Measurements from ENCODE around the gene RABGAP1L. TPM values are rescaled to one million over a fixed set of nuclear protein-coding genes. Genes with fewer than 3 reads are reported as not detected.

Gene RABGAP1L
- total and polyA plus RNA-seq, 2 donors from 2014 or later = 16.2 to 48.5 TPM

- FAIRE-seq = no peak
These were observed 38.9 kb downstream of the RABGAP1L start for GRCh38 chr1:174198202-174198601.

DNA sequence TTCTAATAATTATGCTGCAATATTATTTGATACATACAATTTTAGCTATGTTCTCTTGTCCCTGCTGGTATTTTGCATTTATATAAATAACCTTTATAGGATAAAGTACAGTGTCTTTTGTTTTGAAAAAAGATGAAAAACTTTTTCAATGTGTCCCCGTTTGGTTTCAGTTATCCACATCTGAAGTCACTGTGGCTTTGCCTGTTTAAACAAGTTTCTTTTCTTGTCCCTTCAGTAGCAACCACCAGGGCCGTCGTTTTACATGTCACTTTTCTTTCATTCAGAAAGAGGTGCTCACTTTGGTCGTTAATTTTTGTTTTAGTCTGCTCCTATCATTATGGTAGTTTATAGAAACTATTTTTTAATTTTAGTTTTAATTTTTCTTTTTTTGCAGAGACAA lies 41.4 kb downstream of the RABGAP1L start:
- Histone ChIP-seq H3K4me3 (ENCODE audit: low read length in 3 of 3) (no peak overlapping the region), H3K4me1 (ENCODE audit: control insufficient read depth in 2 of 3, insufficient read depth in 2 of 3, low read depth in 1 of 3, low read length in 3 of 3) (no peaks in the 10 kb centered on the region), H3K36me3 (ENCODE audit: control insufficient read depth in 2 of 3, insufficient read depth in 3 of 3, low read length in 3 of 3) (no peaks in the 10 kb centered on the region), H3K27ac (ENCODE audit: low read depth in 2 of 2, low read length in 2 of 2) (no peak overlapping the region), H3K27me3 (ENCODE audit: control insufficient read depth, insufficient read depth, low read length) (no peaks in the 10 kb centered on the region), H3K9me3 (ENCODE audit: control insufficient read depth in 2 of 3, insufficient read depth in 1 of 3, low read length in 3 of 3) (peaks cover 0 to 7% (median 0%) of the 10 kb centered on the region in 3 donors), H3K9ac (ENCODE audit: low read length in 3 of 3) (no peak overlapping the region)
- TF ChIP-seq, protein P1, sequence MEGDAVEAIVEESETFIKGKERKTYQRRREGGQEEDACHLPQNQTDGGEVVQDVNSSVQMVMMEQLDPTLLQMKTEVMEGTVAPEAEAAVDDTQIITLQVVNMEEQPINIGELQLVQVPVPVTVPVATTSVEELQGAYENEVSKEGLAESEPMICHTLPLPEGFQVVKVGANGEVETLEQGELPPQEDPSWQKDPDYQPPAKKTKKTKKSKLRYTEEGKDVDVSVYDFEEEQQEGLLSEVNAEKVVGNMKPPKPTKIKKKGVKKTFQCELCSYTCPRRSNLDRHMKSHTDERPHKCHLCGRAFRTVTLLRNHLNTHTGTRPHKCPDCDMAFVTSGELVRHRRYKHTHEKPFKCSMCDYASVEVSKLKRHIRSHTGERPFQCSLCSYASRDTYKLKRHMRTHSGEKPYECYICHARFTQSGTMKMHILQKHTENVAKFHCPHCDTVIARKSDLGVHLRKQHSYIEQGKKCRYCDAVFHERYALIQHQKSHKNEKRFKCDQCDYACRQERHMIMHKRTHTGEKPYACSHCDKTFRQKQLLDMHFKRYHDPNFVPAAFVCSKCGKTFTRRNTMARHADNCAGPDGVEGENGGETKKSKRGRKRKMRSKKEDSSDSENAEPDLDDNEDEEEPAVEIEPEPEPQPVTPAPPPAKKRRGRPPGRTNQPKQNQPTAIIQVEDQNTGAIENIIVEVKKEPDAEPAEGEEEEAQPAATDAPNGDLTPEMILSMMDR (IDR thresholded peaks at IDR 0.05; ENCODE audit: borderline replicate concordance, extremely low read depth, insufficient read depth) = no peak
- intact Hi-C loops (cut with DNase I) = no loop called here
- no peak for DNase-seq
- no peak for FAIRE-seq

More at GRCh38 chr1:174198202-174198601, 38.9 kb downstream of the RABGAP1L start:
- Histone ChIP-seq H3K27me3 (ENCODE audit: control insufficient read depth, insufficient read depth, low read length) (no peaks in the 10 kb centered on the region), H3K4me1 (ENCODE audit: control insufficient read depth in 2 of 3, insufficient read depth in 2 of 3, low read depth in 1 of 3, low read length in 3 of 3) (no peaks in the 10 kb centered on the region), H3K9me3 (ENCODE audit: control insufficient read depth in 2 of 3, insufficient read depth in 1 of 3, low read length in 3 of 3) (peaks cover 0 to 2% (median 0%) of the 10 kb centered on the region in 3 donors), H3K4me3 (ENCODE audit: low read length in 3 of 3) (no peak overlapping the region), H3K27ac (ENCODE audit: low read depth in 2 of 2, low read length in 2 of 2) (no peak overlapping the region), H3K36me3 (ENCODE audit: control insufficient read depth in 2 of 3, insufficient read depth in 3 of 3, low read length in 3 of 3) (no peaks in the 10 kb centered on the region), H3K9ac (ENCODE audit: low read length in 3 of 3) (no peak overlapping the region)
- intact Hi-C loops (cut with DNase I) = no loop called here
- TF ChIP-seq, protein P1 (IDR thresholded peaks at IDR 0.05; ENCODE audit: borderline replicate concordance, extremely low read depth, insufficient read depth) = no peak
- DNase-seq = no peak

GRCh38 chr1:174204697-174205308 lies 45.5 kb downstream of the RABGAP1L start:
- DNase-seq (no peak), FAIRE-seq (no peak)
- Histone ChIP-seq H3K9me3 (ENCODE audit: control insufficient read depth in 2 of 3, insufficient read depth in 1 of 3, low read length in 3 of 3) (peaks cover 0 to 7% (median 0%) of the 10 kb centered on the region in 3 donors), H3K4me1 (ENCODE audit: control insufficient read depth in 2 of 3, insufficient read depth in 2 of 3, low read depth in 1 of 3, low read length in 3 of 3) (no peaks in the 10 kb centered on the region), H3K27ac (ENCODE audit: low read depth in 2 of 2, low read length in 2 of 2) (no peak overlapping the region), H3K9ac (ENCODE audit: low read length in 3 of 3) (no peak overlapping the region), H3K36me3 (ENCODE audit: control insufficient read depth in 2 of 3, insufficient read depth in 3 of 3, low read length in 3 of 3) (no peaks in the 10 kb centered on the region), H3K4me3 (ENCODE audit: low read length in 3 of 3) (no peak overlapping the region), H3K27me3 (ENCODE audit: control insufficient read depth, insufficient read depth, low read length) (no peaks in the 10 kb centered on the region)
- intact Hi-C loops (cut with DNase I) = no loop called here
- TF ChIP-seq, protein P1 (IDR thresholded peaks at IDR 0.05; ENCODE audit: borderline replicate concordance, extremely low read depth, insufficient read depth) = no peak
